DMS 273 (cell line): ENCODE results near the gene SLC12A4.
"Not testable (repeated sequence)": the region's sequence is repeated elsewhere in the genome, so short reads cannot be mapped to it uniquely, and the experiment has no call there.

Source experiments
- DNase-seq: peaks from one replicate; lab custom pipeline; 2025; ENCODE audit not compliant: unreplicated experiment; lab: John Stamatoyannopoulos, UW

Gene SLC12A4

GRCh38 chr16:67968400-67969253 is at the start of gene SLC12A4:
Gene SLC12A4, minus strand, starts transcription at chr16:67968637. Its CDS starts 84 bp downstream, at chr16:67968553.
- DNase-seq: peak; percentile 81

- DNase-seq: no peak
Measured at GRCh38 chr16:68015681-68016080, 47.2 kb upstream of the SLC12A4 start, which contains the start of gene DPEP2NB. Gene DPEP2NB, minus strand, starts transcription at chr16:68015911. Its CDS starts 141 bp downstream, at chr16:68015770.

- peak; percentile 57 for DNase-seq
Measured at GRCh38 chr16:68013440-68013839, 45.0 kb upstream of the SLC12A4 start.

GRCh38 chr16:68009872-68010271 is 41.4 kb upstream of the SLC12A4 start:
- DNase-seq: not testable (repeated sequence)

GRCh38 chr16:68009157-68009735 is 40.8 kb upstream of the SLC12A4 start:
- DNase-seq: no peak

- no peak for DNase-seq
Measured at GRCh38 chr16:68005786-68006286, 37.4 kb upstream of the SLC12A4 start.

- no peak for DNase-seq
Measured at GRCh38 chr16:68005211-68005610, 36.8 kb upstream of the SLC12A4 start.

GRCh38 chr16:68003031-68003430 is 34.6 kb upstream of the SLC12A4 start:
- no peak for DNase-seq

GRCh38 chr16:68000450-68000849 is 32.0 kb upstream of the SLC12A4 start:
- DNase-seq: no peak

- no peak for DNase-seq
Measured at GRCh38 chr16:67999985-68000384, 31.5 kb upstream of the SLC12A4 start.

GRCh38 chr16:67998779-67999688 is 30.6 kb upstream of the SLC12A4 start, which contains the start of gene DPEP2:
Gene DPEP2, minus strand, starts transcription at chr16:67999484. Its CDS starts 6,272 bp downstream, at chr16:67993212.
- DNase-seq: not testable (repeated sequence)

- not testable (repeated sequence) for DNase-seq
Measured at GRCh38 chr16:67998231-67998778, 29.9 kb upstream of the SLC12A4 start.

- DNase-seq: no peak
Measured at GRCh38 chr16:67996666-67997065, 28.2 kb upstream of the SLC12A4 start.

- DNase-seq: no peak
Measured at GRCh38 chr16:67995423-67995822, 27.0 kb upstream of the SLC12A4 start.

- DNase-seq: not testable (repeated sequence)
Measured at GRCh38 chr16:67994040-67994408, 25.6 kb upstream of the SLC12A4 start.

GRCh38 chr16:67993207-67994039 is 25.0 kb upstream of the SLC12A4 start:
- DNase-seq: peak; percentile 88

GRCh38 chr16:67992661-67993206 is 24.3 kb upstream of the SLC12A4 start:
- DNase-seq: no peak

- no peak for DNase-seq
Measured at GRCh38 chr16:67990018-67990386, 21.6 kb upstream of the SLC12A4 start.

- no peak for DNase-seq
Measured at GRCh38 chr16:67989322-67990017, 21.0 kb upstream of the SLC12A4 start.
